ENCODE results near the gene LRBA. TPM values are rescaled to one million over a fixed set of nuclear protein-coding genes. Genes with fewer than 3 reads are reported as not detected.

LRBA gene
- total and polyA plus RNA-seq, 4 donors, result 8.2 to 69.8 (median 32.8) TPM

DNA sequence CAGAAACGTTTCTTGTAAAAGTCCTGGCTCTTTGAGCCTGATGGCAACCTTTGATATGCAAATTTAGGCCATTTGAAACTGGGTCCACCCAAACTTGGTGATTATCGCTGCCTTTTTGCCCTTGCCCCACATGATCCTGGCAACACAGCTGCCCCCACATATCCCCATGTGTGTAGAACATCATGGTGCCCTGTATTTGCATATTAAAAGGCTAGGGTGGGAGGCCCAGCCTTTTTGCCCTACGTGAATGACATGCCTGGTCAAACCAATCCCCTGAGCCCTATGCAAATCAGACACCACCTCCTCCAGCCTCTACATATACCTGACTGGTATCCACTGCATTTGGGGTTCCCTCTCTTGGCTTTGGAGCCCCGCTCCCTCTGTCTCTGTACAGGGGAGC, 230.8 kb downstream of the LRBA start:
- H3K27ac ChIP-seq (ENCODE audit: low read depth in 1 of 2, low read length in 2 of 2), result no peak overlapping the region
- no peak for DNase-seq (ENCODE audit: low spot score)
- no peaks in the 10 kb centered on the region for H3K27me3 ChIP-seq (ENCODE audit: control insufficient read depth in 4 of 4, insufficient read depth in 4 of 4, low read length in 3 of 4)
- WGBS, result 87% methylated on average over 4 of the region's 4 CpGs
- TF ChIP-seq HNF4G (IDR thresholded peaks at IDR 0.05), result no peak
- no peak for TF ChIP-seq JUND (IDR thresholded peaks at IDR 0.05)
- no peak for TF ChIP-seq NR2F2 (IDR thresholded peaks at IDR 0.05)
- TF ChIP-seq RXRA (IDR thresholded peaks at IDR 0.05), result no peak
- TF ChIP-seq SP1 (IDR thresholded peaks at IDR 0.05), result no peak
- no peak for TF ChIP-seq RAD21 (IDR thresholded peaks at IDR 0.05)
- TF ChIP-seq FOXA1 (IDR thresholded peaks at IDR 0.05), result no peak
- TF ChIP-seq TAF1 (conservative IDR thresholded peaks at IDR 0.05), result no peak
- TF ChIP-seq, protein P1, sequence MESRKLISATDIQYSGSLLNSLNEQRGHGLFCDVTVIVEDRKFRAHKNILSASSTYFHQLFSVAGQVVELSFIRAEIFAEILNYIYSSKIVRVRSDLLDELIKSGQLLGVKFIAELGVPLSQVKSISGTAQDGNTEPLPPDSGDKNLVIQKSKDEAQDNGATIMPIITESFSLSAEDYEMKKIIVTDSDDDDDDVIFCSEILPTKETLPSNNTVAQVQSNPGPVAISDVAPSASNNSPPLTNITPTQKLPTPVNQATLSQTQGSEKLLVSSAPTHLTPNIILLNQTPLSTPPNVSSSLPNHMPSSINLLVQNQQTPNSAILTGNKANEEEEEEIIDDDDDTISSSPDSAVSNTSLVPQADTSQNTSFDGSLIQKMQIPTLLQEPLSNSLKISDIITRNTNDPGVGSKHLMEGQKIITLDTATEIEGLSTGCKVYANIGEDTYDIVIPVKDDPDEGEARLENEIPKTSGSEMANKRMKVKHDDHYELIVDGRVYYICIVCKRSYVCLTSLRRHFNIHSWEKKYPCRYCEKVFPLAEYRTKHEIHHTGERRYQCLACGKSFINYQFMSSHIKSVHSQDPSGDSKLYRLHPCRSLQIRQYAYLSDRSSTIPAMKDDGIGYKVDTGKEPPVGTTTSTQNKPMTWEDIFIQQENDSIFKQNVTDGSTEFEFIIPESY (IDR thresholded peaks at IDR 0.05), result no peak
- no peak for TF ChIP-seq HNF4A (conservative IDR thresholded peaks at IDR 0.05)
- TF ChIP-seq, protein P2, sequence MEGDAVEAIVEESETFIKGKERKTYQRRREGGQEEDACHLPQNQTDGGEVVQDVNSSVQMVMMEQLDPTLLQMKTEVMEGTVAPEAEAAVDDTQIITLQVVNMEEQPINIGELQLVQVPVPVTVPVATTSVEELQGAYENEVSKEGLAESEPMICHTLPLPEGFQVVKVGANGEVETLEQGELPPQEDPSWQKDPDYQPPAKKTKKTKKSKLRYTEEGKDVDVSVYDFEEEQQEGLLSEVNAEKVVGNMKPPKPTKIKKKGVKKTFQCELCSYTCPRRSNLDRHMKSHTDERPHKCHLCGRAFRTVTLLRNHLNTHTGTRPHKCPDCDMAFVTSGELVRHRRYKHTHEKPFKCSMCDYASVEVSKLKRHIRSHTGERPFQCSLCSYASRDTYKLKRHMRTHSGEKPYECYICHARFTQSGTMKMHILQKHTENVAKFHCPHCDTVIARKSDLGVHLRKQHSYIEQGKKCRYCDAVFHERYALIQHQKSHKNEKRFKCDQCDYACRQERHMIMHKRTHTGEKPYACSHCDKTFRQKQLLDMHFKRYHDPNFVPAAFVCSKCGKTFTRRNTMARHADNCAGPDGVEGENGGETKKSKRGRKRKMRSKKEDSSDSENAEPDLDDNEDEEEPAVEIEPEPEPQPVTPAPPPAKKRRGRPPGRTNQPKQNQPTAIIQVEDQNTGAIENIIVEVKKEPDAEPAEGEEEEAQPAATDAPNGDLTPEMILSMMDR (IDR thresholded peaks at IDR 0.05; ENCODE audit: low read depth, low read length, missing input control), result no peak
- no peak for TF ChIP-seq YY1 (IDR thresholded peaks at IDR 0.05)
- TF ChIP-seq, protein P3, sequence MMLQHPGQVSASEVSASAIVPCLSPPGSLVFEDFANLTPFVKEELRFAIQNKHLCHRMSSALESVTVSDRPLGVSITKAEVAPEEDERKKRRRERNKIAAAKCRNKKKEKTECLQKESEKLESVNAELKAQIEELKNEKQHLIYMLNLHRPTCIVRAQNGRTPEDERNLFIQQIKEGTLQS (IDR thresholded peaks at IDR 0.05), result no peak
- no peak for TF ChIP-seq GABPA (IDR thresholded peaks at IDR 0.05 in 1 of 2, conservative IDR thresholded peaks at IDR 0.05 in 1 of 2)
- TF ChIP-seq, protein P4, sequence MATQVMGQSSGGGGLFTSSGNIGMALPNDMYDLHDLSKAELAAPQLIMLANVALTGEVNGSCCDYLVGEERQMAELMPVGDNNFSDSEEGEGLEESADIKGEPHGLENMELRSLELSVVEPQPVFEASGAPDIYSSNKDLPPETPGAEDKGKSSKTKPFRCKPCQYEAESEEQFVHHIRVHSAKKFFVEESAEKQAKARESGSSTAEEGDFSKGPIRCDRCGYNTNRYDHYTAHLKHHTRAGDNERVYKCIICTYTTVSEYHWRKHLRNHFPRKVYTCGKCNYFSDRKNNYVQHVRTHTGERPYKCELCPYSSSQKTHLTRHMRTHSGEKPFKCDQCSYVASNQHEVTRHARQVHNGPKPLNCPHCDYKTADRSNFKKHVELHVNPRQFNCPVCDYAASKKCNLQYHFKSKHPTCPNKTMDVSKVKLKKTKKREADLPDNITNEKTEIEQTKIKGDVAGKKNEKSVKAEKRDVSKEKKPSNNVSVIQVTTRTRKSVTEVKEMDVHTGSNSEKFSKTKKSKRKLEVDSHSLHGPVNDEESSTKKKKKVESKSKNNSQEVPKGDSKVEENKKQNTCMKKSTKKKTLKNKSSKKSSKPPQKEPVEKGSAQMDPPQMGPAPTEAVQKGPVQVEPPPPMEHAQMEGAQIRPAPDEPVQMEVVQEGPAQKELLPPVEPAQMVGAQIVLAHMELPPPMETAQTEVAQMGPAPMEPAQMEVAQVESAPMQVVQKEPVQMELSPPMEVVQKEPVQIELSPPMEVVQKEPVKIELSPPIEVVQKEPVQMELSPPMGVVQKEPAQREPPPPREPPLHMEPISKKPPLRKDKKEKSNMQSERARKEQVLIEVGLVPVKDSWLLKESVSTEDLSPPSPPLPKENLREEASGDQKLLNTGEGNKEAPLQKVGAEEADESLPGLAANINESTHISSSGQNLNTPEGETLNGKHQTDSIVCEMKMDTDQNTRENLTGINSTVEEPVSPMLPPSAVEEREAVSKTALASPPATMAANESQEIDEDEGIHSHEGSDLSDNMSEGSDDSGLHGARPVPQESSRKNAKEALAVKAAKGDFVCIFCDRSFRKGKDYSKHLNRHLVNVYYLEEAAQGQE (IDR thresholded peaks at IDR 0.05), result no peak
- TF ChIP-seq, protein P5, sequence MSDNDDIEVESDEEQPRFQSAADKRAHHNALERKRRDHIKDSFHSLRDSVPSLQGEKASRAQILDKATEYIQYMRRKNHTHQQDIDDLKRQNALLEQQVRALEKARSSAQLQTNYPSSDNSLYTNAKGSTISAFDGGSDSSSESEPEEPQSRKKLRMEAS (IDR thresholded peaks at IDR 0.05), result no peak
- no peak overlapping the region for H3K4me3 ChIP-seq (ENCODE audit: low read depth in 1 of 3, low read length in 3 of 3)
- no peaks in the 10 kb centered on the region for H3K9me3 ChIP-seq (ENCODE audit: control insufficient read depth in 4 of 4, low read length in 3 of 4)
- H3K36me3 ChIP-seq (ENCODE audit: control insufficient read depth in 4 of 4, insufficient read depth in 3 of 4, low read depth in 1 of 4, low read length in 3 of 4), result no peaks in the 10 kb centered on the region
- no peaks in the 10 kb centered on the region for H3K4me1 ChIP-seq (ENCODE audit: control insufficient read depth in 4 of 4, insufficient read depth in 4 of 4, low read length in 3 of 4)
- no peak overlapping the region for H3K9ac ChIP-seq (ENCODE audit: low read depth in 1 of 2, low read length in 2 of 2)

DNA sequence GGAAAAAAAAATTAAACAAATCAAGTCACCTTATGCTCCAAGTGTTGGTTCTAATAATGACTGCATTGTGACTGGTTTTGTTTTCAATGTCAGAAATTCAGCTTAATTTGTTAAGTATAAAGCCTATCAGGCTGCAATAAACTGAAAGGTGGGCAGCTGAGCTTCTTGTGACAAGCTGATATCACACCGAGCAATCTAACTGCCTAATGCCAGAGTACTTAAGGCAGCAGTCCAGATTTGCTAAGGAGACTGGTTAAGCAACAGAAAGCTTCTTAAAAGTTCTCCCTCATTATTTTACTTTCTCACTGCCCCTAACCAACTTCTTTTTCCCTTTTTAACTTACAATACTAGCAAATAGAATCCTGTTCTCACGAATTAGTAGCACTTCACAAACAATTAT, 232.2 kb downstream of the LRBA start:
- Histone ChIP-seq H3K27ac (ENCODE audit: low read depth in 1 of 2, low read length in 2 of 2) (no peak overlapping the region), H3K9me3 (ENCODE audit: control insufficient read depth in 4 of 4, low read length in 3 of 4) (no peaks in the 10 kb centered on the region), H3K36me3 (ENCODE audit: control insufficient read depth in 4 of 4, insufficient read depth in 3 of 4, low read depth in 1 of 4, low read length in 3 of 4) (no peaks in the 10 kb centered on the region), H3K9ac (ENCODE audit: low read depth in 1 of 2, low read length in 2 of 2) (no peak overlapping the region), H3K27me3 (ENCODE audit: control insufficient read depth in 4 of 4, insufficient read depth in 4 of 4, low read length in 3 of 4) (no peaks in the 10 kb centered on the region), H3K4me3 (ENCODE audit: low read depth in 1 of 3, low read length in 3 of 3) (no peak overlapping the region), H3K4me1 (ENCODE audit: control insufficient read depth in 4 of 4, insufficient read depth in 4 of 4, low read length in 3 of 4) (no peaks in the 10 kb centered on the region)
- no peak for DNase-seq (ENCODE audit: low spot score)
- 92% methylated on average over 2 of the region's 2 CpGs for WGBS
- TF ChIP-seq HNF4G (IDR thresholded peaks at IDR 0.05) (no peak), TAF1 (conservative IDR thresholded peaks at IDR 0.05) (no peak), RAD21 (IDR thresholded peaks at IDR 0.05) (no peak), FOXA2 (IDR thresholded peaks at IDR 0.05) (no peak), HNF4A (conservative IDR thresholded peaks at IDR 0.05) (no peak), SP1 (IDR thresholded peaks at IDR 0.05) (no peak)
- TF ChIP-seq, protein P3 (IDR thresholded peaks at IDR 0.05), result no peak
- TF ChIP-seq, protein P2 (IDR thresholded peaks at IDR 0.05; ENCODE audit: low read depth, low read length, missing input control), result no peak
- TF ChIP-seq, protein P5 (IDR thresholded peaks at IDR 0.05), result no peak

Measured in liver (tissue), 9 donors.